Astrocyte (in vitro differentiated cells and primary cell): ENCODE results near the gene GEMIN8.

Experiments
- EZH2 ChIP-seq: IDR thresholded peaks from 2 replicates; pipeline ENCODE4 v1.6.1; 2012; ENCODE audit warnings: mild to moderate bottlenecking, low read length, inconsistent platforms; ENCODE audit not compliant: insufficient read depth
- TF ChIP-seq, protein P1 (sequence below): IDR thresholded peaks from 2 replicates; pipeline ENCODE4 v1.5.1; 2011; ENCODE audit warnings: low read depth, mild to moderate bottlenecking, inconsistent platforms, low read length, moderate library complexity; ENCODE audit not compliant: insufficient read depth

DNA sequence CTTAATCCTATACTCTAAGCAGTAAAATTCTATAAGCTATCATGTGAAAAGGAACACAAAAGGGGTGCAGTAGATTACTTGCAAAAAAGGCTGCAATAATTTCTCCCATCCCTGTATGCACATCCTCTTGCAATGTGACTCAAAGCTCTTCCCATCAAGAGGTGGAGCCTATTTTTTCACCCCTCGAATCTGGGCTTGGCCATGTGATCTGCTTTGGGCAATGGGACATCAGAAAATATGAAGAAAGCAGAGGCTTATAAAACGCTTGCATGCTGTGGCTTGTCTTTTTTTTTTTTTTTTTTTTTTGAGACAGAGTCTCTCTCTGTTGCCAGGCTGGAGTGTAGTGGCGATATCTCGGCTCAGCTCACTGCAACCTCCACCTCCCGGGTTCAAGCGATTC, 33.0 kb downstream of the GEMIN8 start:
- TF ChIP-seq EZH2, result no peak
- TF ChIP-seq, protein P1, sequence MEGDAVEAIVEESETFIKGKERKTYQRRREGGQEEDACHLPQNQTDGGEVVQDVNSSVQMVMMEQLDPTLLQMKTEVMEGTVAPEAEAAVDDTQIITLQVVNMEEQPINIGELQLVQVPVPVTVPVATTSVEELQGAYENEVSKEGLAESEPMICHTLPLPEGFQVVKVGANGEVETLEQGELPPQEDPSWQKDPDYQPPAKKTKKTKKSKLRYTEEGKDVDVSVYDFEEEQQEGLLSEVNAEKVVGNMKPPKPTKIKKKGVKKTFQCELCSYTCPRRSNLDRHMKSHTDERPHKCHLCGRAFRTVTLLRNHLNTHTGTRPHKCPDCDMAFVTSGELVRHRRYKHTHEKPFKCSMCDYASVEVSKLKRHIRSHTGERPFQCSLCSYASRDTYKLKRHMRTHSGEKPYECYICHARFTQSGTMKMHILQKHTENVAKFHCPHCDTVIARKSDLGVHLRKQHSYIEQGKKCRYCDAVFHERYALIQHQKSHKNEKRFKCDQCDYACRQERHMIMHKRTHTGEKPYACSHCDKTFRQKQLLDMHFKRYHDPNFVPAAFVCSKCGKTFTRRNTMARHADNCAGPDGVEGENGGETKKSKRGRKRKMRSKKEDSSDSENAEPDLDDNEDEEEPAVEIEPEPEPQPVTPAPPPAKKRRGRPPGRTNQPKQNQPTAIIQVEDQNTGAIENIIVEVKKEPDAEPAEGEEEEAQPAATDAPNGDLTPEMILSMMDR, result no peak
